OCI-LY3 (cell line): ENCODE data around the gene TEX22.

Experiments used
- CTCF ChIP-seq: fragments of 200-600, 300-600 bp; sonication (generic); IDR thresholded peaks from 2 replicates; pipeline ENCODE4 v1.5.1; 2014; ENCODE audit warnings: antibody characterized with exemption, low read length, low read depth
- EZH2phosphoT487 ChIP-seq: fragments of 200-600 bp; shearing (Covaris generic); IDR thresholded peaks from 2 replicates; pipeline ENCODE4 v1.6.1; 2018; ENCODE audit warnings: antibody characterized with exemption, mixed run types, low read depth

DNA sequence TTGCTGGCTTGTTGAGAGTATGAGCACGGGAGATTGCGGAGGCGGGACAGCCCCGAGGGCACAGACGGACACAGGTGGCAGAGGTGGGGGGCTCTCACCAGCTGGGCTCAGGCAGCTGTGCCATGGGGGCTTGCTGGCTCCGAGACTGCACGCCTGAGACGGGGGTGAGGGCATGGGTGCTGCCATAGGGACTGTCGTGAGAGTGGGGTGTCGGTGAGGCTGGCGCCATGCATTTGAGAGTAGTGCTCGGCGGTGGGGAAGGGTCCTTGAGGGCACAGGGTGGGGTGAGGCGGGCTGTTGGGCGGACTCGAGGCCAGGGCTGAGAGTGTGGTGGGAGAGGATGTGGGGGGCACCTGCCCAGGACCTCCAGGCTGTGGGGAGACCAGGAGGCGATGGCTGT is 40.7 kb upstream of the TEX22 start:
- TF ChIP-seq CTCF (no peak), EZH2phosphoT487 (no peak)
